Measurements from ENCODE around the gene MPZL3.

DNA sequence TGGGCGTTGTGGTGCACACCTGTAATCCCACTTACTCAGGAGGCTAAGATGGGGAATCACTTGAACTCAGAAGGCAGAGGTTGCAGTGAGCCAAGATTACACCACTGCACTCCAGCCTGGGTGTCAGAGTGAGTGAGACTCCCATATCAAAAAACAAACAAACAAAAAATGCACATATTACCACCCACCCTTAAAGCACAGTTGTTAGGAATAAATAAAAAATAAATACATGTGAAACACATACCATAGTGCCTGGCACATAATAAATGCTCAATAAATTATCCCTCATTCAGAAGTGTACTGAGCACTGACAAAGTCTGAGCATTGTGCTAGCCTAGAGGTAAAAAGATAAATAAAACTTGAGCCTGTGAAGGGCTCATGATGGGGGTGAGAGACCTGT is 18.3 kb downstream of the MPZL3 start:
- TF ChIP-seq CTCF (IDR thresholded peaks at IDR 0.05; ENCODE audit: borderline replicate concordance, extremely low read depth, low read length, poor library complexity, severe bottlenecking): no peak
- no peak for TF ChIP-seq EZH2 (IDR thresholded peaks at IDR 0.05; ENCODE audit: borderline replicate concordance, low read depth, low read length, severe bottlenecking)

Data from DND-41 (cell line).